Activated CD4-positive, alpha-beta T cell treated with anti-CD3 and anti-CD28 coated beads, Interleukin-2, amount 10 ng/mL, durations not matched to agents 24 days and 14 days (primary cell): ENCODE measurements around the gene LRWD1. TPM values are rescaled to one million over a fixed set of nuclear protein-coding genes. Genes with fewer than 3 reads are reported as not detected.

ENCODE experiments used
- DNase-seq: peaks from one replicate; pipeline ENCODE4 v3.0.0; 2022
- H3K27ac Mint-ChIP-seq: one replicate; pipeline ENCODE4 v1.8.0; 2022; ENCODE audit warnings: mild to moderate bottlenecking, mixed read lengths
- H3K27me3 Mint-ChIP-seq: one replicate; pipeline ENCODE4 v1.8.0; 2022; ENCODE audit warnings: mixed read lengths
- H3K36me3 Mint-ChIP-seq: one replicate; pipeline ENCODE4 v1.8.0; 2022; ENCODE audit warnings: low read depth, mild to moderate bottlenecking, mixed read lengths
- H3K4me1 Mint-ChIP-seq: one replicate; pipeline ENCODE4 v1.8.0; 2021; ENCODE audit warnings: mixed read lengths
- H3K4me3 Mint-ChIP-seq: one replicate; pipeline ENCODE4 v1.8.0; 2022; ENCODE audit warnings: mild to moderate bottlenecking, moderate library complexity, mixed read lengths
- H3K9me3 Mint-ChIP-seq: one replicate; pipeline ENCODE4 v1.8.0; 2021; ENCODE audit warnings: mixed read lengths
- intact Hi-C: fragments of 100-400 bp; cut with micrococcal nuclease; formaldehyde crosslinking; loops from one replicate; pipeline ENCODE4 v1.15.1; 2023
- total RNA-seq: library from RNA; stranded (reverse); gene quantifications from 2 replicates; pipeline ENCODE4 v1.2.3, GENCODE V29; 2022

The LRWD1 gene
- total RNA-seq = 30.5 and 32.4 TPM in 2 replicates

DNA sequence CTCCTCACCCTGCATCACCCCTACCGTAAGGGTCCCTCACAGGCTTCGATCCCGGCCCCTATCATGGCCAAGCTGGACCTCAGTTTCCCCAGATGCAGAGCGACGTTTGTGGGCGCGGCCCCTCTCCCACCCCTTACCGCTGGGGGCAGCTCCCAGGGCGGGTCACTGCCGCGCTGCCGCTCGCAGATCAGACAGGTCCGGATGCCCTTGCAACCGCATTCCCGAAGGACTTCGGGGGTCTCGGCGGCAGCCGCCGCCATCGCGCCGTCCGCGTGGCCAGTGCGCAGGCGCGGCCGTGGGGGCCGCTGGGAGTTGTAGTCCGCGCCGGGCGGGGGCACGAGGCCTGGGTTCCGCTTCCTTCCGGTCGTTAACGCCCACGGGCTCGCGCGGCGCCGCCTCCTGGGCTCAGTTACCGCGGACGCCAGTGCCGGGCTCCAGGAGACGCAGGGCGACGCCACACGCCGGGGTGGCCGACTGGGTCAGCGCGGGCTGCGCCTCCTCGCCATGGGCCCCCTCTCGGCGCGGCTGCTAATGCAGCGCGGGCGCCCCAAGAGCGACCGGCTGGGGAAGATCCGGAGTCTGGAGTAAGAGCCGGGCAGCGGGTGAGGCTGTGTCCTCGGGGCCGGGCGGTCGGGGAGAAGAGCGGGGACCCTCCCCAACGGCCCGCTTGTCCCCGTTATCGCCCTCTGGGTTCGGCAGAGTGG is at the start of gene LRWD1, which contains the start of gene ALKBH4:
Gene LRWD1 (plus strand): TSS at position 408 of the 704 bp plus-strand sequence. CDS start 97 bp downstream, at position 505.
Gene ALKBH4 (minus strand): TSS at position 287 of the 704 bp plus-strand sequence. CDS start 27 bp downstream, at position 260.
- peak within 1 kb of the TSS; percentile 95 for H3K4me3 Mint-ChIP-seq
- H3K36me3 Mint-ChIP-seq = peaks cover 5% of the 10 kb centered on the region
- DNase-seq = peak; percentile 99
- H3K9me3 Mint-ChIP-seq = no peaks in the 10 kb centered on the region
- peak within 1 kb of the TSS; percentile 85 for H3K27ac Mint-ChIP-seq
- intact Hi-C loops = loop anchor here (1.0 to 10.0 kb wide), 4 partner anchors 38 to 180 kb away; partner anchors contain the start of genes PRKRIP1 and SH2B2
- peaks cover 24% of the 10 kb centered on the region for H3K4me1 Mint-ChIP-seq
- H3K27me3 Mint-ChIP-seq = no peaks in the 10 kb centered on the region

DNA sequence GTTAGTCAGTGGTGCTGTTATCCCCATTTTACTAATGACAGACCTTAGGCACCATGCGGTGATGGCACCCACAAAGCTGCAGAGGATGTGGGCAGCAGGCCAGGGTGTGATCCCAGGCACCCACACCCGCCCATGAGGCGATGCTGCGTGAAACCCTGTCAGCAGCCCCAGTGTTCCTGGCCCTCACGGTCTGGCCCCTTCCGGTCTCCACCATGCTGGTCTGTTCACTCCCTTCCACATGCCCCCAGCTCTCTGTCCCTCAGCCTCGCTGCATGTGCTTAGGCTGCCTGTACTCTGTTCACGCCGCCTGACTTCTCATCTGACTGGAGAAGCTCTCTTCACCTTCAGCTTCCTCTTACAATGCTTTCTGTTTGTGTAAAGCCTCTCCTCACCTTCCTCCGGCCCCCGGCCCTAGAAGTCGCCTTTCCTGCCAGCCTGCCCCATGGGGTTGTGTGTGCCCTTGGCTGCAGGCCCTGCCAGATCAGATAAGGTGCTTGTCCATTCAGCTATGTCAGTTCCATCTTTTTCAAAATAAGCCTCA is 49.0 kb upstream of the LRWD1 start:
- Mint-ChIP-seq H3K4me1 (peaks cover 52% of the 10 kb centered on the region), H3K36me3 (peaks cover 50% of the 10 kb centered on the region), H3K27ac (peak overlapping the region; percentile 97), H3K4me3 (peak overlapping the region; percentile 80), H3K27me3 (no peaks in the 10 kb centered on the region), H3K9me3 (no peaks in the 10 kb centered on the region)
- DNase-seq = peak; percentile 87
- intact Hi-C loops = no loop called here

DNA sequence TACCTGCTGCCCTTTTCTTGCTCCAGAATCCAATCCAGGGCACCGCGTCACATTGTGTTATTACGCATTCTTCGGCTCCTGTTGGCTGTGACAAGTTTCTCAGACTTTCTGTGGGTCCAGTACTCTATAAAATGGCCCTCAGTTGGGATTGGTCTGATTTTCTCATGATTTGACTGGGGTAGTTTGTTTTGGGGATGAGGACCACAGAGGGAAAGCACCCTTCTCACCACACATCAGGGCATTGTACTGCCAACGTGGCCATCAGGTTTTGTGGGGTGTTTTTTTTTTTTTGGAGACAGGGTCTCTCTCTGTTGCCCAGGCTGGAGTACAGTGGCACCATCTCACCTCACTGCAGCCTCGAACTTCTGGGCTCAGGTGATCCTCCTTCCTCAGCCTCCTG is 48.4 kb upstream of the LRWD1 start:
- H3K36me3 Mint-ChIP-seq = peaks cover 51% of the 10 kb centered on the region
- H3K4me3 Mint-ChIP-seq = peak overlapping the region; percentile 80
- peaks cover 57% of the 10 kb centered on the region for H3K4me1 Mint-ChIP-seq
- intact Hi-C loops = no loop called here
- no peak for DNase-seq
- H3K9me3 Mint-ChIP-seq = no peaks in the 10 kb centered on the region
- H3K27me3 Mint-ChIP-seq = no peaks in the 10 kb centered on the region
- H3K27ac Mint-ChIP-seq = peak overlapping the region; percentile 97

DNA sequence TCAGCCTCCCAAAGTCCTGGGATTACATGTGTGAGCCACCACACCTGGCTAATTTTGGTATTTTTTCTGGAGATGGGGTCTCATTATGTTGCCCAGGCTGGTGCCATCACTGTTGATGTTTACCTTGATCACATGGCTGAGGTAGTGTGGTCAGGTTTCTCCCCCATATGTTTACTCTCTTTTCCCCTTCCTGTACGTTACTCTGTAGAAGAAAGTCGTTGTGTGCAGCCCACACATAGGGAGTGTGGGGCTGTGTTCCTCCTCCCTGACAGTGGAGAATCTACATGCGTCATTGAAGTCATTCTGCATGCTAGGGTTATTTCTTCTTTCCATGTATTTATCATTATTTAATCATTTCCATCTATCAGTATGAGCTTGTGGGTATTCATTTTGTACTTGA is 47.7 kb upstream of the LRWD1 start:
- Mint-ChIP-seq H3K36me3 (peaks cover 48% of the 10 kb centered on the region), H3K27ac (peak overlapping the region; percentile 97)
- intact Hi-C loops = loop anchor here (1.0 kb wide), 1 partner anchor 9 kb away; no protein-coding TSS in a partner anchor

DNA sequence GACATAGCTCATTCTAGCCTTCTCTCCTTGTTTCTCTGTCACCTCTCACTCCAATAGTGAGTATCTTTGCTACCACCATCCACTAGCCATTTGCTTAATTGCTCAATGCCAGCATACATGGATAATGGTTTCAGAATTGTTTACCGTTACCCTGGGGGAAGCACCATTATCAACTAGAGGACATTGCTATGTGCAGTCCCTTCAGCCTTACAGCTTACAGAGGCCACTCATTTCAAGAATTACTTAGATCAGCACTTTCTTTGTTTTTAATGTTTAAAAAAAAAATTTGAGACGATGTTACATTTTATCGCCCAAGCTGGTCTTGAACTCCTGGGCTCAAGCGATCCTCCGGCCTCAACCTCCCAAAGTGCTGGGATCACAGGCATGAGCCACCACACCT is 46.2 kb upstream of the LRWD1 start:
- no peaks in the 10 kb centered on the region for H3K27me3 Mint-ChIP-seq
- H3K4me3 Mint-ChIP-seq = no peak overlapping the region
- H3K36me3 Mint-ChIP-seq = peaks cover 45% of the 10 kb centered on the region
- intact Hi-C loops = no loop called here
- H3K9me3 Mint-ChIP-seq = no peaks in the 10 kb centered on the region
- H3K4me1 Mint-ChIP-seq = peaks cover 54% of the 10 kb centered on the region
- DNase-seq = no peak
- H3K27ac Mint-ChIP-seq = peak overlapping the region; percentile 54

More for the DNA sequence above, 47.7 kb upstream of the LRWD1 start:
- Mint-ChIP-seq H3K4me3 (peak overlapping the region; percentile 80), H3K9me3 (no peaks in the 10 kb centered on the region), H3K4me1 (peaks cover 57% of the 10 kb centered on the region), H3K27me3 (no peaks in the 10 kb centered on the region)
- DNase-seq = no peak

DNA sequence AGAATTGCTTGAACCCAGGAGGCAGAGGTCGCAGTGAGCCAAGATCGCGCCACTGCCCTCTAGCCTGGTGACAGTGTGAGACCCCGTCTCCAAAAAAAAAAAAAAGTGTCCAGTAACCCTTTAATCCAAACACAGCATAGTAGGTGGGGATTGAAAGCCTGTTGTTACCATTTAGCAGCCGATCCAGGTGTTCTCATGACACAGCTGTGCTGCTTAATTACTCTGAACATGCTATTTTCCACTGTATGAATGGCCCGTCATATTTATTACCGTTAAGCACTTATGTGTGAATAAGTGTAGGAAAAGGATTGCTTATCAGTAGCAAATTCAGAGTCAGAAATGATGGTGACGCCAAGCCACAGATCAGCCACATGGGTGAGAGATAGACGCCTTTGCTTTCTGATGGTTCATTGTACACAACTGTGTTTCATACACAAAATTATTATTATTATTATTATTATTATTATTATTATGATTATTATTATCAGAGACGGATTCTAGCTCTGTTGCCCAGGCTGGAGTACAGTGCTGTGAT is 43.0 kb upstream of the LRWD1 start:
- no peak for DNase-seq
- intact Hi-C loops = no loop called here
- Mint-ChIP-seq H3K27me3 (no peaks in the 10 kb centered on the region), H3K27ac (no peak overlapping the region), H3K9me3 (no peaks in the 10 kb centered on the region), H3K36me3 (peaks cover 49% of the 10 kb centered on the region), H3K4me1 (peaks cover 63% of the 10 kb centered on the region), H3K4me3 (no peak overlapping the region)

DNA sequence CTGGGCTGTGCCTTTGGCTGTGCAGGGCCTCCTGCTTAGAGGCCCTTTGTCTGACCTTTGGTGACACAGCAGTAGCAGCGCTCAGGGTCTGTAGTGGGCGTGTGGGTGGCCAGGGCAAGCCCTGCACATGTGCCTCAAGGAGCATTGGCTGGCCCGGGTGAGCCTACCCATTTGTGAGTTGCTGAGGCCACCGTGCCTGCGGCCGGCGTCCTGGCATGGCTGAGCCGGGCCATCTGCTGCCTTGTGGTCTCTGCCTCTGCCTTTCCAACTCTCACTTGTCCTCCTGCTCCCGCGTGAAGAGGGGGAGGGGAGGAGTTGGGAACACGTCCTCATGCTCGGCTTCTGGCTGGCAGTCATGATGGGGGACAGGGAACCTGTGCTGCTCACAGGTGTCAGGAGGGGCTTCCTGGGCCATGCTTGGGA is 40.6 kb upstream of the LRWD1 start:
- DNase-seq = no peak
- intact Hi-C loops = no loop called here
- Mint-ChIP-seq H3K4me1 (peaks cover 61% of the 10 kb centered on the region), H3K36me3 (peaks cover 44% of the 10 kb centered on the region), H3K27me3 (no peaks in the 10 kb centered on the region), H3K4me3 (peak overlapping the region; percentile 3), H3K9me3 (no peaks in the 10 kb centered on the region), H3K27ac (peak overlapping the region; percentile 100)

DNA sequence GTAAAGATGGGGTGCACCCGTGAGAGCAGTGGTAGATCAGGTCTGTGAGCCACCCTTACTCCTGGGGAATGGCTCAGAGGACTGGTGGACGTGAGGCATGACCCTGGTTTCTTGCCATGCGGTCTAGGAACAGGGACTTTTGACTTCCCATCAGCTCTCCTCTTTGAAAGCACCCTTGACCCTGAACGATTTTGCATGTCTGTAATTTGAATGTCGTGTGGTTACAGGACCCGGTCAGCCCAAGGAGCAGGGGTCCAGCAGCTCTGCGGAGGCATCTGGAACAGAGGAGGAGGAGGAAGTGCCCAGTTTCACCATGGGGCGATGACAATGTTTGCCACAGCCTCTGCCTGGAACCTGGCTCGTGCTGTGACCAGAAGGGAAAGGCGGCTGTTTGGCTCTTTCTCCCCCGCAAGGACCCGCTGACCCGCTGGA is 40.0 kb upstream of the LRWD1 start:
- Mint-ChIP-seq H3K27me3 (no peaks in the 10 kb centered on the region), H3K36me3 (peaks cover 45% of the 10 kb centered on the region), H3K27ac (peak overlapping the region; percentile 100), H3K9me3 (no peaks in the 10 kb centered on the region), H3K4me3 (peak overlapping the region; percentile 93), H3K4me1 (peaks cover 63% of the 10 kb centered on the region)
- intact Hi-C loops = loop anchor here (1.0 kb wide), 1 partner anchor 8 kb away; the partner anchor contains the start of gene ORAI2
- DNase-seq = no peak

DNA sequence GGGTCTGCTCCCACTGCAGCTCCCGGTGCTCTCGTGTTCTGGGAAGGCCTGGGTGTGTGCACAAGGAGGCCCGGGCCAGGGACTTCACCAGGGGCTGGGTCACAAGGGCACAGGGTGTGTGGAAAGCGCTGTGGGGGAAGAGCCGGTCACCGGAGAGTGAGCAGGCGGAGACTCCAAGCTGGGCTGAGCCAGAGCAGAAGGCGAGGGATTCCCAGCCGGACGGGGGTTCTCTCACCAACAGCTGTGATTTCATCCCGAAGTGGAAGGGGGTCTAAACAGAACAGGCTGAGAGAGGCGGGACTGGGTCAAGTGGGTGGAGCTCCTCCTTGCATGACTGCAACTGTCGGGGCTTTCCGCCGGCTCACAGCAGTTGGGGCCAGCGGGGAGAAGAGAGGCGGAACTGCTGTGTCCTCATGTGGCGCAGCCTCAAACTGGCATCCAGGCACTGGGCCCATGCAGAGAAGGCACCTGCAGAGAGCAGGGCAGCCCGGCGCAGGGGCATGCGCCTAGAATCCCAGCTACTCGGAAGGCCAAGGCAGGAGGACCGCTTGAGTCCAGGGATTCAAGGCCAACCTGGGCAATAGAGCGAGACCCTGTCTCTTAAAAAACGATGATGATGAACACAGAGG is 39.0 kb upstream of the LRWD1 start:
- H3K9me3 Mint-ChIP-seq = no peaks in the 10 kb centered on the region
- H3K27ac Mint-ChIP-seq = peak overlapping the region; percentile 100
- H3K36me3 Mint-ChIP-seq = peaks cover 40% of the 10 kb centered on the region
- peak overlapping the region; percentile 93 for H3K4me3 Mint-ChIP-seq
- H3K4me1 Mint-ChIP-seq = peaks cover 60% of the 10 kb centered on the region
- intact Hi-C loops = loop anchor here (1.0 to 2.0 kb wide), 6 partner anchors 8 to 39 kb away; partner anchors contain the start of genes ALKBH4, LRWD1, ORAI2 and PRKRIP1
- DNase-seq = peak; percentile 95
- H3K27me3 Mint-ChIP-seq = no peaks in the 10 kb centered on the region

DNA sequence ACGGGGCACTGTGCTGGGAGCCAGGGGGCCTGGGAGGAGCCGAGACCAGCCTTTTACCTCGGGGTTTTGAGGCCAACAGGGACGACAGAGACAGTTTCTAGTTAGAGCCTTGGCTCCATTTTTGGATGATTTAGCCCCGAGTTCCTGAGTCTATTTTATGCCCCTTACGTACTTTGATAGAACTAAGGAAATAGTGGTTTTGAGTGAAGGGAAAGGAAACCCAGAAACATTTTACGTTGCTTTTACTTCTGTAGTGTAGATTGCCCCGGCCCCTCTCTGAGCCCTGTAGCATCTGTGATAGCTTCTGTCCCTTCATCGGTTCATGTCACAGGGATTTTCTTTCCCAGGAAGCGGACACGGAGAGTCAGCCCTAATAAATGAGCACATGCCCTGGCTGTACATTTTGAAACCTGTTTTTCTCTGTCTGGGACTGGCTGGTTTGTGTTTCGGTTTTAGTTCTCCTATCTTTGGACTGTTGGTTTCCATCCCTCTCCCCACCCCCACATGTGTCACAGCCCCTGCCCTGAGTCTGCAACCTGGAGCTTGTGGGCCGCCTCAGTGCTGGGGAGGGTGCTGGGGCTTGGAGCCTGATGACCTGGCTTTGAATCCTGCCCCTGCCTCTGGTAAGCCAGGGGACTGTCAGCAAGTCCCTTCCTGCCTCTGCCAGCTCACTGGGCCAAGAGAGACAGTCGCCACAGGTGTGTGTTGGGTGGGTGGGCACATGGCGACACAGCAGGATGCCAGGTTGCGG is 38.3 kb upstream of the LRWD1 start:
- DNase-seq = peak; percentile 93
- no peaks in the 10 kb centered on the region for H3K9me3 Mint-ChIP-seq
- peaks cover 34% of the 10 kb centered on the region for H3K36me3 Mint-ChIP-seq
- peaks cover 60% of the 10 kb centered on the region for H3K4me1 Mint-ChIP-seq
- intact Hi-C loops = loop anchor here (1.0 to 2.0 kb wide), 5 partner anchors 9 to 38 kb away; partner anchors contain the start of genes ALKBH4, LRWD1 and PRKRIP1
- H3K4me3 Mint-ChIP-seq = peak overlapping the region; percentile 93
- peak overlapping the region; percentile 100 for H3K27ac Mint-ChIP-seq
- no peaks in the 10 kb centered on the region for H3K27me3 Mint-ChIP-seq

DNA sequence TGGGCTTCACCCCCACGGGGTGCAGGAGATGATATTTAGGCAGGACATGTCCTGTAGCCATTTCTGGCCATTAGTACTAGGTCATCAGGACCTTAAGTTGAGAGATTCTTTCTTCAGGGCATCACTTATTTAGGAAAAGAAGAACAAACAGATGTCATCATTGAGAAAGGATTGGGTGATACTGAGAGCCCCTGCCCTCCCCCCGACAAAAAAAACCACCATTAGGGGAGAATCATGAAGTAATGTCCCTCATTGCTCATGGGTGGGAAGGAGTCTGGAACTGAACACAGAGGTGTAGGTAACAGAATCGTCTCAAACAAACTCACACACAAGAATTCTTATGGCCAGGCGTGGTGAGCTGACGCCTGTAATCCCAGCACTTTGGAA is 37.8 kb upstream of the LRWD1 start:
- no peaks in the 10 kb centered on the region for H3K9me3 Mint-ChIP-seq
- peaks cover 65% of the 10 kb centered on the region for H3K4me1 Mint-ChIP-seq
- peak overlapping the region; percentile 93 for H3K4me3 Mint-ChIP-seq
- no peaks in the 10 kb centered on the region for H3K27me3 Mint-ChIP-seq
- intact Hi-C loops = loop anchor here (2.0 kb wide), 3 partner anchors 14 to 38 kb away; partner anchors contain the start of genes ALKBH4 and LRWD1
- H3K27ac Mint-ChIP-seq = peak overlapping the region; percentile 100
- DNase-seq = no peak
- peaks cover 32% of the 10 kb centered on the region for H3K36me3 Mint-ChIP-seq

DNA sequence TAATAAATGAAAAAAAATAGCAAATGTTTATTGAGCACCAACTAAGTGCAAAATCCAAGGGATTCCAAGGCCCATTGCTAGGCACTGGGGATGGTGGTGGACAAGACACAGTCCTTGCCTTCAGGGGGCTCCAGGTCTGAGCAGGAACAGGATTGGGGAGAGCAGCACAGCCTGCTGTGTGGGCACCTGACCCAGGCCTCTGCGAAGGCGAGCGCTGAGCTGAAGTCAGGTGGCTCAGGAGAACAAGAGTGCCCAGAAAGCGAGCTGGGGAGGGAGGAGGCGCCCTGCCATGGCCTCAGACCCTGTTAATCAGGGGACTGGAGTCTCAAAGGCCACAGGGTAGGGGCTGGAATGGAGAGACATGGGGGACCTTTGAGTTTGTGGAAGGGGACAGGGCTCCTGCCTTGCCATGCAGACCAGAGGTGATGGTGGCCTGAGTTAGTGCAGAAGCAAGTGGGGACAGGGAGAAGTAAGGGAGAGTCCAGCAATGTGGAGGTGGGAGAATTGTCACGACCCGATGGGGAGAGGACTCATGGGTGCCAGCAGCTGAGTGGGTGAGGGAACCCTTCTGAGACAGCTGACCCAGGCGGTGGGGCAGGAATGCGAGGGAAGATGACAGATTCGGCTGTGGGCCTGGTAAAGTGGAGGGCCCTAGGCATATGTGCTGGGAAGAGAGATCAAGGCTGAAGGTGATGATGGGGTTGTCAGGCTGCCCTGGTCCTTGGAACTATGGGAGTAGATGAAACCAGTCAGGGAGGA is 35.5 kb upstream of the LRWD1 start:
- Mint-ChIP-seq H3K36me3 (peaks cover 30% of the 10 kb centered on the region), H3K27me3 (no peaks in the 10 kb centered on the region), H3K4me3 (peak overlapping the region; percentile 24), H3K4me1 (peaks cover 69% of the 10 kb centered on the region), H3K9me3 (no peaks in the 10 kb centered on the region), H3K27ac (peak overlapping the region; percentile 81)
- intact Hi-C loops = no loop called here
- no peak for DNase-seq
